H9 (cell line): ENCODE data around the gene POLR2L. TPM values are rescaled to one million over a fixed set of nuclear protein-coding genes. Genes with fewer than 3 reads are reported as not detected.

ENCODE experiments used
- DNase-seq: peaks from one replicate; pipeline ENCODE4 v3.0.0-alpha.2; 2017
- H2AFZ ChIP-seq: one replicate; pipeline ENCODE4 v1.6.1; 2013; ENCODE audit warnings: mild to moderate bottlenecking, low read length, control low read depth, moderate library complexity
- H2AK5ac ChIP-seq: 2 replicates; pipeline ENCODE4 v1.6.1; 2013; ENCODE audit warnings: low read length, control low read depth, mixed read lengths; ENCODE audit not compliant: insufficient read length
- H2BK120ac ChIP-seq: one replicate; pipeline ENCODE4 v1.6.1; 2013; ENCODE audit warnings: low read depth, mild to moderate bottlenecking, low read length, control low read depth, inconsistent platforms; ENCODE audit not compliant: poor library complexity, severe bottlenecking
- H2BK12ac ChIP-seq: 2 replicates; pipeline ENCODE4 v1.6.1; 2013; ENCODE audit warnings: low read length, control low read depth, mixed read lengths, low read depth; ENCODE audit not compliant: insufficient read length
- H2BK15ac ChIP-seq: 2 replicates; pipeline ENCODE4 v1.6.1; 2013; ENCODE audit warnings: low read depth, low read length, control low read depth
- H2BK20ac ChIP-seq: one replicate; pipeline ENCODE4 v1.6.1; 2013; ENCODE audit warnings: low read depth, mild to moderate bottlenecking, low read length, control low read depth, inconsistent platforms; ENCODE audit not compliant: poor library complexity, severe bottlenecking
- H2BK5ac ChIP-seq: 2 replicates; pipeline ENCODE4 v1.6.1; 2013; ENCODE audit warnings: low read length, control low read depth, mixed read lengths; ENCODE audit not compliant: insufficient read length
- H3K14ac ChIP-seq: 2 replicates; pipeline ENCODE4 v1.6.1; 2013; ENCODE audit warnings: low read length, control low read depth; ENCODE audit not compliant: insufficient read depth
- H3K18ac ChIP-seq: 2 replicates; pipeline ENCODE4 v1.6.1; 2013; ENCODE audit warnings: low read depth, mild to moderate bottlenecking, mixed read lengths, low read length, control low read depth; ENCODE audit not compliant: insufficient read length
- H3K23ac ChIP-seq: 2 replicates; pipeline ENCODE4 v1.6.1; 2013; ENCODE audit warnings: low read length, control low read depth, mixed read lengths, low read depth; ENCODE audit not compliant: insufficient read length
- H3K23me2 ChIP-seq: 2 replicates; pipeline ENCODE4 v1.6.1; 2013; ENCODE audit warnings: low read depth, mild to moderate bottlenecking, mixed read lengths, low read length, control low read depth; ENCODE audit not compliant: insufficient read length, poor library complexity, severe bottlenecking
- H3K27ac ChIP-seq: 2 replicates; pipeline ENCODE4 v1.5.1; 2013; ENCODE audit warnings: low read length, control low read depth, mixed read lengths, low read depth; ENCODE audit not compliant: insufficient read length
- H3K27me3 ChIP-seq: 2 replicates; pipeline ENCODE4 v1.6.1; 2013; ENCODE audit warnings: low read length, control low read depth, inconsistent platforms; ENCODE audit not compliant: insufficient read depth
- H3K4ac ChIP-seq: 2 replicates; pipeline ENCODE4 v1.6.1; 2013; ENCODE audit warnings: low read depth, mild to moderate bottlenecking, control low read depth, inconsistent platforms, low read length, moderate library complexity
- H3K4me1 ChIP-seq: 2 replicates; pipeline ENCODE4 v1.6.1; 2013; ENCODE audit warnings: low read length, control low read depth, inconsistent platforms; ENCODE audit not compliant: insufficient read depth
- H3K4me2 ChIP-seq: 2 replicates; pipeline ENCODE4 v1.6.1; 2013; ENCODE audit warnings: low read length, control low read depth, mixed read lengths; ENCODE audit not compliant: insufficient read length, insufficient read depth
- H3K56ac ChIP-seq: 2 replicates; pipeline ENCODE4 v1.6.1; 2013; ENCODE audit warnings: low read depth, mild to moderate bottlenecking, mixed read lengths, low read length, control low read depth; ENCODE audit not compliant: insufficient read length
- H3K79me1 ChIP-seq: 2 replicates; pipeline ENCODE4 v1.6.1; 2013; ENCODE audit warnings: low read depth, mild to moderate bottlenecking, moderate library complexity, low read length, control low read depth, inconsistent platforms; ENCODE audit not compliant: insufficient read depth, poor library complexity, severe bottlenecking
- H3K79me2 ChIP-seq: 2 replicates; pipeline ENCODE4 v1.6.1; 2013; ENCODE audit warnings: low read length, control low read depth, inconsistent platforms; ENCODE audit not compliant: insufficient read depth
- H3K9ac ChIP-seq: 2 replicates; pipeline ENCODE4 v1.6.1; 2013; ENCODE audit warnings: low read length, control low read depth, mixed read lengths; ENCODE audit not compliant: insufficient read length; ENCODE audit errors: extremely low read depth
- H3K9me3 ChIP-seq: one replicate; pipeline ENCODE4 v1.6.1; 2013; ENCODE audit warnings: low read depth, low read length, inconsistent platforms; ENCODE audit not compliant: control insufficient read depth
- H3T11ph ChIP-seq: one replicate; pipeline ENCODE4 v1.6.1; 2013; ENCODE audit warnings: mild to moderate bottlenecking, low read length, control low read depth, inconsistent platforms
- H4K20me1 ChIP-seq: one replicate; pipeline ENCODE4 v1.6.1; 2013; ENCODE audit not compliant: control insufficient read depth, insufficient read length, insufficient read depth
- H4K5ac ChIP-seq: 2 replicates; pipeline ENCODE4 v1.6.1; 2013; ENCODE audit warnings: low read depth, mild to moderate bottlenecking, mixed read lengths, low read length, control low read depth; ENCODE audit not compliant: insufficient read length
- H4K8ac ChIP-seq: replicated peaks from 2 replicates; pipeline ENCODE4 v1.6.1; 2013; ENCODE audit warnings: low read length, control low read depth, mixed read lengths, low read depth; ENCODE audit not compliant: insufficient read length
- H4K91ac ChIP-seq: 2 replicates; pipeline ENCODE4 v1.6.1; 2013; ENCODE audit warnings: low read depth, mild to moderate bottlenecking, moderate library complexity, mixed read lengths, low read length, control low read depth; ENCODE audit not compliant: insufficient read length
- H3K27ac Mint-ChIP-seq, 3 experiments: 2 replicates in 2 of 3; 3 replicates in 1 of 3; pipeline ENCODE4 v1.8.0; 2020 to 2021; ENCODE audit warnings: mixed read lengths in 3 of 3, mild to moderate bottlenecking in 1 of 3, moderate library complexity in 1 of 3
- H3K27me3 Mint-ChIP-seq: 2 replicates; pipeline ENCODE4 v1.8.0; 2021; ENCODE audit warnings: low read depth, mild to moderate bottlenecking, moderate library complexity, mixed read lengths
- H3K36me3 Mint-ChIP-seq, 3 experiments: 2 replicates in 2 of 3; 3 replicates in 1 of 3; pipeline ENCODE4 v1.8.0; 2020 to 2021; ENCODE audit warnings: low read depth in 3 of 3, mixed read lengths in 3 of 3; ENCODE audit not compliant: insufficient read depth in 1 of 3
- H3K4me1 Mint-ChIP-seq, 2 experiments: 2 replicates each; pipeline ENCODE4 v1.8.0; 2020; ENCODE audit warnings: mixed read lengths in 2 of 2
- H3K4me3 Mint-ChIP-seq, 2 experiments: 2 replicates in 1 of 2; 3 replicates in 1 of 2; pipeline ENCODE4 v1.8.0; 2020 to 2021; ENCODE audit warnings: mild to moderate bottlenecking in 2 of 2, mixed read lengths in 2 of 2, moderate library complexity in 1 of 2
- H3K9me3 Mint-ChIP-seq, 2 experiments: 2 replicates in 1 of 2; 3 replicates in 1 of 2; pipeline ENCODE4 v1.8.0; 2020; ENCODE audit warnings: mild to moderate bottlenecking in 2 of 2, mixed read lengths in 2 of 2, moderate library complexity in 1 of 2
- CTCF ChIP-seq: fragments of 200-600 bp; sonication (generic); conservative IDR thresholded peaks from 3 replicates; pipeline ENCODE4 v1.8.0; 2021; ENCODE audit warnings: antibody characterized with exemption, mild to moderate bottlenecking
- WGBS: extraction: QIAGEN DNeasy Blood & Tissue Kit; methylation state at CpG from one replicate; pipeline ENCODE4 v1.1.7; 2013; ENCODE audit warnings: missing lambda C conversion rate, low lambda C conversion rate, mixed read lengths; ENCODE audit not compliant: insufficient read length; ENCODE audit errors: extremely low coverage; 5-methylcytosine and 5-hydroxymethylcytosine counted together
- total RNA-seq: library from RNA; stranded (reverse); gene quantifications from 2 replicates; pipeline ENCODE4 v1.2.1, GENCODE V29; 2021

Gene POLR2L
- total RNA-seq, 1 experiment from 2014 or later: 135 TPM

GRCh38 chr11:800473-800872 is 41.9 kb downstream of the POLR2L start:
- Histone ChIP-seq H3K79me2 (no peaks in the 10 kb centered on the region), H3K4ac (no peak overlapping the region), H2AFZ (no peak overlapping the region), H3K79me1 (no peaks in the 10 kb centered on the region), H2BK15ac (no peak overlapping the region), H2BK12ac (no peak overlapping the region), H3K23ac (no peak overlapping the region), H2BK5ac (no peak overlapping the region), H3K18ac (no peak overlapping the region), H3K56ac (no peak overlapping the region), H3K23me2 (peaks cover 15% of the 10 kb centered on the region), H4K8ac (no peak overlapping the region), H3K4me2 (no peak overlapping the region), H3T11ph (no peak overlapping the region), H3K9ac (no peak overlapping the region), H4K5ac (no peak overlapping the region), H3K27me3 (no peaks in the 10 kb centered on the region), H4K91ac (no peak overlapping the region), H2BK20ac (no peak overlapping the region), H2AK5ac (no peak overlapping the region), H4K20me1 (peaks cover 2% of the 10 kb centered on the region), H3K9me3 (no peaks in the 10 kb centered on the region), H3K14ac (no peak overlapping the region), H2BK120ac (no peak overlapping the region), H3K4me1 (no peaks in the 10 kb centered on the region; the same call in 1 of the 2 replicates), H3K27ac (no peak overlapping the region)
- H3K4me3 Mint-ChIP-seq: no peak overlapping the region; a peak in 1 of 5 replicates
- H3K9me3 Mint-ChIP-seq: no peaks in the 10 kb centered on the region
- H3K27ac Mint-ChIP-seq: no peak overlapping the region
- H3K4me1 Mint-ChIP-seq: peaks cover 14 to 23% of the 10 kb centered on the region in 2 experiments
- TF ChIP-seq CTCF: no peak
- H3K27me3 Mint-ChIP-seq: no peaks in the 10 kb centered on the region
- DNase-seq: no peak
- no CpG with 5 or more reads among the region's 30 CpGs for WGBS
- peaks cover 0 to 8% (median 8%) of the 10 kb centered on the region in 3 experiments; a peak in 4 of 7 replicates for H3K36me3 Mint-ChIP-seq
